ENCODE results near the gene CPN2. TPM values are rescaled to one million over a fixed set of nuclear protein-coding genes. Genes with fewer than 3 reads are reported as not detected.

Gene CPN2
- total and polyA plus RNA-seq, 10 of the 15 experiments (the other 5 are each of a cell fraction or from before 2014, with no cell fraction given) = not detected

DNA sequence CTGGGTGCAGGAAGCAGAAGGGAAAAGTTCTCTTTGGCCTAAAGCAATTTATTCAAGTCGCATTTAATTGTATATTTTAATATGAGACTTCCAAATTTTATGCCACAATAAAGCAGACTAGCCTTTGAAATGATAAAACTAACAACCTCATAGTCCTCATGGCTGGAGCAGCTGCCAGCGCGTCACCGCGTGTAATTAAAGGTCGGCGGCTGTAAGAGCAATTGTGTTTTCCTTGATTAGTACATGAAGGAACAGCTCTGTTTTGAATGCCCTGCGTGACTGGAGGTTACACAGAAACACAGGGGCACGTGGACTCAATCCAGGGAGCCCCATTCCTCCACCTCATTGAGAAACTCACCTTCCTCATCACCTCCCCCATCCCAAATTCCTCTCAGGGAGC lies 28.5 kb upstream of the CPN2 start:
- Histone ChIP-seq H3K27me3 (replicated peaks in 1 of 2; ENCODE audit: control insufficient read depth in 2 of 2, insufficient read depth in 2 of 2, low read length in 1 of 2) (no peaks in the 10 kb centered on the region; a peak in 2 of 4 replicates), H3K9ac (ENCODE audit: control insufficient read depth, insufficient read depth, low read length) (no peak overlapping the region), H3K4me2 (ENCODE audit: control insufficient read depth, insufficient read depth) (no peak overlapping the region), H2AFZ (ENCODE audit: control insufficient read depth, low read depth, low read length) (no peak overlapping the region), H3K36me3 (ENCODE audit: control insufficient read depth in 2 of 2, insufficient read depth in 2 of 2, low read length in 1 of 2) (no peaks in the 10 kb centered on the region), H3K4me3 (no peak overlapping the region), H3K9me3 (replicated peaks; ENCODE audit: control insufficient read depth, insufficient read depth, low read length) (no peaks in the 10 kb centered on the region), H3K79me2 (ENCODE audit: control insufficient read depth, insufficient read depth, low read length) (no peaks in the 10 kb centered on the region), H3K27ac (ENCODE audit: control insufficient read depth, insufficient read depth) (no peak overlapping the region), H3K4me1 (ENCODE audit: control insufficient read depth, insufficient read depth, low read length) (no peaks in the 10 kb centered on the region), H4K20me1 (ENCODE audit: control insufficient read depth, insufficient read depth) (no peaks in the 10 kb centered on the region)
- ChIA-PET SMC1A (ENCODE audit: uncharacterized antibody, unreplicated experiment) (interaction anchor here (0.5 kb wide), 1 partner anchor 71 kb away, joined by 3 read pairs; no protein-coding TSS in a partner anchor), POLR2A (no interaction called here), RAD21 (ENCODE audit: unreplicated experiment) (no interaction called here), CTCF (no interaction called here)
- ATAC-seq (no peak), FAIRE-seq (no peak), DNase-seq (ENCODE audit: low read depth, low spot score) (no peak)
- no TSS peak for BruUV-seq (replicated peaks)
- intact Hi-C loops (cut with micrococcal nuclease; ENCODE audit: unreplicated experiment) = no loop called here
- WGBS (ENCODE audit: insufficient coverage, insufficient replicate concordance, low lambda C conversion rate, missing lambda C conversion rate) = 68% methylated on average over 9 of the region's 9 CpGs
- in situ Hi-C loops (cut with MboI) = no loop called here
- TF ChIP-seq, protein P1, sequence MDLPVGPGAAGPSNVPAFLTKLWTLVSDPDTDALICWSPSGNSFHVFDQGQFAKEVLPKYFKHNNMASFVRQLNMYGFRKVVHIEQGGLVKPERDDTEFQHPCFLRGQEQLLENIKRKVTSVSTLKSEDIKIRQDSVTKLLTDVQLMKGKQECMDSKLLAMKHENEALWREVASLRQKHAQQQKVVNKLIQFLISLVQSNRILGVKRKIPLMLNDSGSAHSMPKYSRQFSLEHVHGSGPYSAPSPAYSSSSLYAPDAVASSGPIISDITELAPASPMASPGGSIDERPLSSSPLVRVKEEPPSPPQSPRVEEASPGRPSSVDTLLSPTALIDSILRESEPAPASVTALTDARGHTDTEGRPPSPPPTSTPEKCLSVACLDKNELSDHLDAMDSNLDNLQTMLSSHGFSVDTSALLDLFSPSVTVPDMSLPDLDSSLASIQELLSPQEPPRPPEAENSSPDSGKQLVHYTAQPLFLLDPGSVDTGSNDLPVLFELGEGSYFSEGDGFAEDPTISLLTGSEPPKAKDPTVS (IDR thresholded peaks at IDR 0.05; ENCODE audit: low read depth, low read length) = no peak
- no peak for TF ChIP-seq SMAD5 (IDR thresholded peaks at IDR 0.05; ENCODE audit: low read depth)
- no peak for TF ChIP-seq ETV6 (conservative IDR thresholded peaks at IDR 0.05 in 1 of 2, IDR thresholded peaks at IDR 0.05 in 1 of 2; ENCODE audit: borderline replicate concordance in 1 of 2, low read depth in 1 of 2)
- no peak for TF ChIP-seq RELA (IDR thresholded peaks at IDR 0.05; ENCODE audit: borderline replicate concordance, partially characterized antibody)
- TF ChIP-seq SREBF1 (IDR thresholded peaks at IDR 0.05; ENCODE audit: low read length) = no peak

- FAIRE-seq = no peak
- TF ChIP-seq NRF1 (conservative IDR thresholded peaks at IDR 0.05; ENCODE audit: low read depth, low read length) (no peak), BCL11A (IDR thresholded peaks at IDR 0.05; ENCODE audit: low read depth, low read length) (no peak), SRF (IDR thresholded peaks at IDR 0.05; ENCODE audit: low read depth in 2 of 2, low read length in 2 of 2) (no peak), ZSCAN29 (IDR thresholded peaks at IDR 0.05) (no peak), CHD4 (IDR thresholded peaks at IDR 0.05) (no peak), TCF3 (IDR thresholded peaks at IDR 0.05; ENCODE audit: borderline replicate concordance, insufficient read depth, low read depth, low read length) (no peak), NR2C1 (IDR thresholded peaks at IDR 0.05) (no peak), EED (IDR thresholded peaks at IDR 0.05; ENCODE audit: low read depth) (no peak), TCF12 (IDR thresholded peaks at IDR 0.05; ENCODE audit: low read depth, low read length) (no peak), BACH1 (IDR thresholded peaks at IDR 0.05; ENCODE audit: borderline replicate concordance) (no peak), NR2F1 (conservative IDR thresholded peaks at IDR 0.05) (no peak)
- TF ChIP-seq, protein P2, sequence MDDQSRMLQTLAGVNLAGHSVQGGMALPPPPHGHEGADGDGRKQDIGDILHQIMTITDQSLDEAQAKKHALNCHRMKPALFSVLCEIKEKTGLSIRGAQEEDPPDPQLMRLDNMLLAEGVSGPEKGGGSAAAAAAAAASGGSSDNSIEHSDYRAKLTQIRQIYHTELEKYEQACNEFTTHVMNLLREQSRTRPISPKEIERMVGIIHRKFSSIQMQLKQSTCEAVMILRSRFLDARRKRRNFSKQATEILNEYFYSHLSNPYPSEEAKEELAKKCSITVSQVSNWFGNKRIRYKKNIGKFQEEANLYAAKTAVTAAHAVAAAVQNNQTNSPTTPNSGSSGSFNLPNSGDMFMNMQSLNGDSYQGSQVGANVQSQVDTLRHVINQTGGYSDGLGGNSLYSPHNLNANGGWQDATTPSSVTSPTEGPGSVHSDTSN (IDR thresholded peaks at IDR 0.05; ENCODE audit: insufficient replicate concordance, low read depth, low read length) = no peak
Observed at GRCh38 chr3:194379231-194379630, 28.1 kb upstream of the CPN2 start.

More at GRCh38 chr3:194379231-194379630, 28.1 kb upstream of the CPN2 start:
- ChIA-PET SMC1A (ENCODE audit: uncharacterized antibody, unreplicated experiment) (interaction anchor here (0.5 kb wide), 1 partner anchor 72 kb away, joined by 3 read pairs; no protein-coding TSS in a partner anchor), POLR2A (no interaction called here), RAD21 (ENCODE audit: unreplicated experiment) (no interaction called here), CTCF (no interaction called here)
- Histone ChIP-seq H3K27ac (ENCODE audit: control insufficient read depth, insufficient read depth) (no peak overlapping the region), H3K79me2 (ENCODE audit: control insufficient read depth, insufficient read depth, low read length) (no peaks in the 10 kb centered on the region), H3K36me3 (ENCODE audit: control insufficient read depth in 2 of 2, insufficient read depth in 2 of 2, low read length in 1 of 2) (no peaks in the 10 kb centered on the region), H4K20me1 (ENCODE audit: control insufficient read depth, insufficient read depth) (no peaks in the 10 kb centered on the region), H3K4me1 (ENCODE audit: control insufficient read depth, insufficient read depth, low read length) (no peaks in the 10 kb centered on the region), H3K4me3 (no peak overlapping the region), H3K4me2 (ENCODE audit: control insufficient read depth, insufficient read depth) (no peak overlapping the region), H3K27me3 (replicated peaks in 1 of 2; ENCODE audit: control insufficient read depth in 2 of 2, insufficient read depth in 2 of 2, low read length in 1 of 2) (no peaks in the 10 kb centered on the region; a peak in 2 of 4 replicates), H2AFZ (ENCODE audit: control insufficient read depth, low read depth, low read length) (no peak overlapping the region), H3K9me3 (replicated peaks; ENCODE audit: control insufficient read depth, insufficient read depth, low read length) (no peaks in the 10 kb centered on the region), H3K9ac (ENCODE audit: control insufficient read depth, insufficient read depth, low read length) (no peak overlapping the region)
- ATAC-seq (no peak), DNase-seq (ENCODE audit: low read depth, low spot score) (no peak)
- 45% methylated on average over 6 of the region's 6 CpGs for WGBS (ENCODE audit: insufficient coverage, insufficient replicate concordance, low lambda C conversion rate, missing lambda C conversion rate)
- no TSS peak for BruUV-seq (replicated peaks)
- intact Hi-C loops (cut with micrococcal nuclease; ENCODE audit: unreplicated experiment) = no loop called here
- in situ Hi-C loops (cut with MboI) = no loop called here
